ENCODE results near the gene MYBPH. TPM values are rescaled to one million over a fixed set of nuclear protein-coding genes. Genes with fewer than 3 reads are reported as not detected.

Gene MYBPH
- polyA plus RNA-seq, 3 donors from 2014 or later = not detected

GRCh38 chr1:203148579-203148978, 27.0 kb downstream of the MYBPH start:
- no peak overlapping the region for H3K4me3 Mint-ChIP-seq
- no peak for DNase-seq
- peaks cover 0 to 2% (median 0%) of the 10 kb centered on the region in 6 donors for H3K9me3 Mint-ChIP-seq
- H3K27me3 Mint-ChIP-seq (ENCODE audit: low read depth in 3 of 3) = peaks cover 2 to 4% (median 2%) of the 10 kb centered on the region in 3 donors
- H3K4me1 Mint-ChIP-seq = no peaks in the 10 kb centered on the region
- no peak overlapping the region for H3K27ac Mint-ChIP-seq
- H3K36me3 Mint-ChIP-seq = no peaks in the 10 kb centered on the region

- Mint-ChIP-seq H3K9me3 (peaks cover 0 to 2% (median 0%) of the 10 kb centered on the region in 6 donors), H3K27me3 (ENCODE audit: low read depth in 3 of 3) (peaks cover 0 to 4% (median 2%) of the 10 kb centered on the region in 3 donors), H3K4me3 (no peak overlapping the region), H3K4me1 (no peaks in the 10 kb centered on the region), H3K36me3 (no peaks in the 10 kb centered on the region), H3K27ac (no peak overlapping the region)
- DNase-seq = no peak
Observed at GRCh38 chr1:203148127-203148526, 27.5 kb downstream of the MYBPH start.

- Mint-ChIP-seq H3K9me3 (peaks cover 0 to 2% (median 0%) of the 10 kb centered on the region in 6 donors), H3K27me3 (ENCODE audit: low read depth in 3 of 3) (peaks cover 0 to 4% (median 2%) of the 10 kb centered on the region in 3 donors), H3K4me1 (no peaks in the 10 kb centered on the region), H3K36me3 (no peaks in the 10 kb centered on the region), H3K27ac (no peak overlapping the region), H3K4me3 (no peak overlapping the region)
- DNase-seq = no peak
Observed at GRCh38 chr1:203147376-203147775, 28.2 kb downstream of the MYBPH start.

- Mint-ChIP-seq H3K36me3 (no peaks in the 10 kb centered on the region), H3K27ac (no peak overlapping the region), H3K27me3 (ENCODE audit: low read depth in 3 of 3) (peaks cover 0 to under 1% (median 0%) of the 10 kb centered on the region in 3 donors), H3K4me3 (no peak overlapping the region), H3K9me3 (peaks cover 0 to 2% (median 0%) of the 10 kb centered on the region in 6 donors), H3K4me1 (no peaks in the 10 kb centered on the region)
- no peak for DNase-seq
Observed at GRCh38 chr1:203146537-203146936, 29.1 kb downstream of the MYBPH start.

- H3K36me3 Mint-ChIP-seq = no peaks in the 10 kb centered on the region
- DNase-seq = no peak
- H3K9me3 Mint-ChIP-seq = peaks cover 0 to 2% (median 0%) of the 10 kb centered on the region in 6 donors
- H3K4me1 Mint-ChIP-seq = no peaks in the 10 kb centered on the region
- no peak overlapping the region for H3K27ac Mint-ChIP-seq
- H3K27me3 Mint-ChIP-seq (ENCODE audit: low read depth in 3 of 3) = no peaks in the 10 kb centered on the region
- no peak overlapping the region for H3K4me3 Mint-ChIP-seq
Observed at GRCh38 chr1:203146042-203146369, 29.6 kb downstream of the MYBPH start.

DNA sequence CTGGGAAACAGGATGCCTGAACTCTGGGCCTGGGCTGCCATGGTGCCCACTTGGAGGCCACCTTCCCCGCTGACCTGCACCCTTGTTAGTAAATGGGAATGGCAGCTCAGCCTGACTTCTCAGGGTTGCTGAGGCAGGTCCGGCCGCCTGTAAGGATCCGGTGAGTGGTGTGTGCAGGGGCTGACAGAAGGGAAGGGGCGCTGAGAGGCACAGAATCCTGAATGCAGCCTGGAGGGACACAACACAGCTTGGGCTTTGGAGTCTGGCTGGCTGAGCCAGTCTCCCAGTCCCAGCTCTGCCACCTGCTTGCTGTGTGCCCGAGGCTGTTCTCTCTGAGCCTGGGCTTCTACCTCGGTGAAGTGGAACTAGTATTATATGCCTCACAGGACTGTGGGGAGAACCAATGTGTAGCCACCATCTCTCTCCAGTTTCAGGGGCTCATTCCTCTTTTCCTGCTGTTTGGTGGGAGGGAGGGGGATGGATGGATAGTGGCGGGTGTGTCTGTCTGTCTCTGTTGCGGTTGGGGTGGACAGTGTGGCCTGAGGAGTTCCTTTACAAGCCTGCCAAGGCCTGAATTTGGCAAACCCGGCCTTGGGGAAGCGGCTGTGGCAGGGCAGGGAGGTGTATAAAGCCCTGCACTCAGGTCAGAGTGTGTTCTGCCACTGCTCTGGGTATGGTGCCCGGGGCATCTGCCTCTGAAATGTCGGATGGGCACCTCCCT, 30.1 kb downstream of the MYBPH start:
- Mint-ChIP-seq H3K4me1 (no peaks in the 10 kb centered on the region), H3K9me3 (peaks cover 0 to 2% (median 0%) of the 10 kb centered on the region in 6 donors), H3K36me3 (no peaks in the 10 kb centered on the region), H3K27me3 (ENCODE audit: low read depth in 3 of 3) (no peaks in the 10 kb centered on the region), H3K4me3 (no peak overlapping the region), H3K27ac (no peak overlapping the region)
- DNase-seq = no peak

GRCh38 chr1:203144661-203145060, 31.0 kb downstream of the MYBPH start:
- DNase-seq = no peak
- Mint-ChIP-seq H3K27me3 (ENCODE audit: low read depth in 3 of 3) (no peaks in the 10 kb centered on the region), H3K4me1 (no peaks in the 10 kb centered on the region), H3K4me3 (no peak overlapping the region), H3K9me3 (peaks cover 0 to 2% (median 0%) of the 10 kb centered on the region in 6 donors), H3K36me3 (no peaks in the 10 kb centered on the region), H3K27ac (no peak overlapping the region)

- H3K4me3 Mint-ChIP-seq = no peak overlapping the region
- no peak for DNase-seq
- H3K36me3 Mint-ChIP-seq = no peaks in the 10 kb centered on the region
- H3K9me3 Mint-ChIP-seq = peaks cover 0 to 2% (median 0%) of the 10 kb centered on the region in 6 donors
- H3K27me3 Mint-ChIP-seq (ENCODE audit: low read depth in 3 of 3) = no peaks in the 10 kb centered on the region
- no peak overlapping the region for H3K27ac Mint-ChIP-seq
- H3K4me1 Mint-ChIP-seq = no peaks in the 10 kb centered on the region
Observed at GRCh38 chr1:203143641-203144040, 32.0 kb downstream of the MYBPH start.

DNA sequence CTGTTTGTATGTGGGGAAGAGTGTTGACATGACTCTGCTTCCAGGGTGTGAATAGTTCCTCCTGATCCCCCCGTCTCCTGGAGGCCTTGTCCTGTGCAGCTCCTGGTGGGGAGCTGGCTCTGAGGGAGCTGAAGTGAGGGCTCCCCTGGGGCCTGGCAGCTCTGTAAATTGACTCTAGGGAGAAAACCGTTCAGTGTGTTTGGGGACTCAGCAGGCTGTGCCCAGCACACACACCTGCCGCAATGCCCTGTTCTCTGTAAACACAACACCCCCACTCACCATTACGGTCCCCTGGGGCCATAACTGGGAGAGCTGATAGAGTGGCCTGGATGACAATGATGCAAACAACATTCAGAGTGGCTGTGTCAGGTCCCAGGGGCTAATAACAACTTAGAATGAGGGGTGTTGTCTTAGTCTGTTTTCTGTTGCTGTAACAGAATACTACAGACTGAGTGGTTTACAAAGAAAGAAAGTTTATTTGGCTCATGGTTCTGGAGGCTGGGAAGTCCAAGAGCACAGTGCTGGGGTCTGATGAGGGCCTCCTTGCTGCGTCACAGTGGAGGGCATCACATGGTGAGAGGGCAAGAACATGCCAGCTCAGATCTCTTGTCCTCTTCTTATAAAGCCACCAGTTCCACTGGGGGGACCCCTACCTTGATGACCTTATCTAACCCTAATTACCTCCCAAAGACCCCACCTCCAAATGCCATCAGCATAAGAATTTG, 32.8 kb downstream of the MYBPH start:
- H3K27me3 Mint-ChIP-seq (ENCODE audit: low read depth in 3 of 3) = no peaks in the 10 kb centered on the region
- no peaks in the 10 kb centered on the region for H3K4me1 Mint-ChIP-seq
- H3K9me3 Mint-ChIP-seq = peaks cover 0 to 2% (median 0%) of the 10 kb centered on the region in 6 donors

GRCh38 chr1:203142124-203142523, 33.5 kb downstream of the MYBPH start:
- no peak for DNase-seq
- no peak overlapping the region for H3K4me3 Mint-ChIP-seq
- H3K4me1 Mint-ChIP-seq = no peaks in the 10 kb centered on the region
- no peak overlapping the region for H3K27ac Mint-ChIP-seq
- no peaks in the 10 kb centered on the region for H3K27me3 Mint-ChIP-seq (ENCODE audit: low read depth in 3 of 3)
- no peaks in the 10 kb centered on the region for H3K36me3 Mint-ChIP-seq
- H3K9me3 Mint-ChIP-seq = peaks cover 0 to under 1% (median 0%) of the 10 kb centered on the region in 6 donors

More for the DNA sequence above, 32.8 kb downstream of the MYBPH start:
- H3K4me3 Mint-ChIP-seq = no peak overlapping the region
- H3K27ac Mint-ChIP-seq = no peak overlapping the region
- DNase-seq = no peak
- no peaks in the 10 kb centered on the region for H3K36me3 Mint-ChIP-seq

GRCh38 chr1:203140743-203141520, 34.7 kb downstream of the MYBPH start:
- peaks cover 3 to 6% of the 10 kb centered on the region in 2 donors for H3K4me1 Mint-ChIP-seq
- no peak overlapping the region for H3K4me3 Mint-ChIP-seq
- H3K27ac Mint-ChIP-seq = no peak overlapping the region
- DNase-seq = no peak
- no peaks in the 10 kb centered on the region for H3K9me3 Mint-ChIP-seq
- H3K36me3 Mint-ChIP-seq = no peaks in the 10 kb centered on the region
- H3K27me3 Mint-ChIP-seq (ENCODE audit: low read depth in 3 of 3) = peaks cover 0 to 3% (median 0%) of the 10 kb centered on the region in 3 donors

DNA sequence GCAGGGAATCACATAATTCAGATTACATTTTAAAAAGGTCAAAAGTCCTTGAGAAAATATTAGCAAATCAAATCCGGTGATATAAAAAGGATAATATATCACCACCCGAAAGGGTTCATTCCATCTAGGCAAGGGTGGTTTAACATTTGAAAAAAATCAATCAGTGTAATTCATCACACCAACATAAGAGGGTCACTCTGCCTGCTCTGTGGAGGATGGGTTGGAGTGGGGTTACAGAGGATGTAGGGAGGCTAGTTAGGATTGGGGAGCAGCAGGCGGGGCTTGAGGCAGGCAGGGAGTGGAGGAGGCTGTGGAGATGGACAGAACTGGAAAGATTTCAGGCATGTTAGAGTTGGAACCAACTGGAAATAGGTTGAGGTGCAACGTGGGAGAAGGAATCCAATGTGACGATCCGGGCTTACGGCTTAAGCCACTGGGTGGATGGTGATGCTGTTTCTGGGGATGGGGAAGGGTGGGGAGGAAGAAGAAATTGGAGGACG, 35.6 kb downstream of the MYBPH start:
- Mint-ChIP-seq H3K27me3 (ENCODE audit: low read depth in 3 of 3) (peaks cover 0 to 3% (median 0%) of the 10 kb centered on the region in 3 donors), H3K36me3 (no peaks in the 10 kb centered on the region), H3K27ac (no peak overlapping the region), H3K4me1 (peaks cover 5 to 10% of the 10 kb centered on the region in 2 donors), H3K4me3 (no peak overlapping the region), H3K9me3 (no peaks in the 10 kb centered on the region)
- no peak for DNase-seq

DNA sequence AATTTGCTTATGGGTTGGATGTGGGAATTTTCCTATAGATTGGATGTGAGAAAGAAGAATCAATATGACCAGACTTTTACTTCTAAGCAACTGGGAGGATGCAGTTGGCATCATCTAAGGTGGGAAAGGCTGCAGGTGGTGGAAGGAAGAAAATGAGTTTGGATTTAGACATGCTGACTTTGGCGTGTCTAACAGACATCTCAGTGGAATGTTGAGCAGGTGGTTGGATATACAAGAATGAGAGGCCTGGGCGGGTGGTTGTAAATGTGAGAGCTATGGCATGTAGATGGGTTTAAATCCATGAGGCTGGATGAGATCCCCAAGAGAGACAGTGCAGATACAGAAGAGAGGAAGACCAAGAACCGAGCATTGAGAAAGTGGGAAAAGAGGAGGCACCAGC, 37.6 kb downstream of the MYBPH start:
- no peak for DNase-seq
- no peak overlapping the region for H3K4me3 Mint-ChIP-seq
- no peak overlapping the region for H3K27ac Mint-ChIP-seq
- peaks cover 5 to 10% of the 10 kb centered on the region in 2 donors for H3K4me1 Mint-ChIP-seq
- peaks cover 0 to 9% (median 2%) of the 10 kb centered on the region in 3 donors for H3K27me3 Mint-ChIP-seq (ENCODE audit: low read depth in 3 of 3)
- H3K9me3 Mint-ChIP-seq = no peaks in the 10 kb centered on the region
- no peaks in the 10 kb centered on the region for H3K36me3 Mint-ChIP-seq

- Mint-ChIP-seq H3K27me3 (ENCODE audit: low read depth in 3 of 3) (peaks cover 0 to 9% (median 2%) of the 10 kb centered on the region in 3 donors), H3K27ac (no peak overlapping the region), H3K36me3 (no peaks in the 10 kb centered on the region), H3K4me1 (peaks cover 5 to 10% of the 10 kb centered on the region in 2 donors), H3K9me3 (no peaks in the 10 kb centered on the region), H3K4me3 (no peak overlapping the region)
- DNase-seq = no peak
Observed at GRCh38 chr1:203137324-203137723, 38.3 kb downstream of the MYBPH start.

Measured in immature natural killer cell (primary cell).